Measurements from ENCODE around the gene KIAA0408.
A peak's percentile ranks its signal among the peaks of the same experiment; 100 is the strongest.

Gene KIAA0408

GRCh38 chr6:127460465-127460864 is 1.3 kb upstream of the KIAA0408 start:
- Histone ChIP-seq H3K36me3 (ENCODE audit: control insufficient read depth, insufficient read depth, low read length) (no peaks in the 10 kb centered on the region), H3K9ac (ENCODE audit: low read depth, low read length) (no peak overlapping the region), H3K9me3 (ENCODE audit: control insufficient read depth, insufficient read depth, low read length) (no peaks in the 10 kb centered on the region), H3K4me3 (ENCODE audit: low read depth, low read length) (no peak overlapping the region), H3K4me1 (ENCODE audit: control insufficient read depth, insufficient read depth, low read length) (no peaks in the 10 kb centered on the region), H3K27me3 (ENCODE audit: control insufficient read depth, insufficient read depth, low read length) (no peaks in the 10 kb centered on the region)

GRCh38 chr6:127458817-127459216 is 372 bp downstream of the KIAA0408 start:
- peak overlapping the region; percentile 6 for H3K4me3 ChIP-seq (ENCODE audit: low read depth, low read length)
- H3K27me3 ChIP-seq (ENCODE audit: control insufficient read depth, insufficient read depth, low read length) = no peaks in the 10 kb centered on the region
- H3K36me3 ChIP-seq (ENCODE audit: control insufficient read depth, insufficient read depth, low read length) = no peaks in the 10 kb centered on the region
- no peaks in the 10 kb centered on the region for H3K9me3 ChIP-seq (ENCODE audit: control insufficient read depth, insufficient read depth, low read length)
- no peaks in the 10 kb centered on the region for H3K4me1 ChIP-seq (ENCODE audit: control insufficient read depth, insufficient read depth, low read length)
- H3K9ac ChIP-seq (ENCODE audit: low read depth, low read length) = no peak overlapping the region

GRCh38 chr6:127458222-127458621 is 967 bp downstream of the KIAA0408 start:
- Histone ChIP-seq H3K9me3 (ENCODE audit: control insufficient read depth, insufficient read depth, low read length) (no peaks in the 10 kb centered on the region), H3K27me3 (ENCODE audit: control insufficient read depth, insufficient read depth, low read length) (no peaks in the 10 kb centered on the region), H3K36me3 (ENCODE audit: control insufficient read depth, insufficient read depth, low read length) (no peaks in the 10 kb centered on the region), H3K9ac (ENCODE audit: low read depth, low read length) (no peak overlapping the region), H3K4me3 (ENCODE audit: low read depth, low read length) (no peak overlapping the region), H3K4me1 (ENCODE audit: control insufficient read depth, insufficient read depth, low read length) (no peaks in the 10 kb centered on the region)

- no peaks in the 10 kb centered on the region for H3K36me3 ChIP-seq (ENCODE audit: control insufficient read depth, insufficient read depth, low read length)
- no peaks in the 10 kb centered on the region for H3K4me1 ChIP-seq (ENCODE audit: control insufficient read depth, insufficient read depth, low read length)
- no peak overlapping the region for H3K4me3 ChIP-seq (ENCODE audit: low read depth, low read length)
- H3K9me3 ChIP-seq (ENCODE audit: control insufficient read depth, insufficient read depth, low read length) = no peaks in the 10 kb centered on the region
- no peaks in the 10 kb centered on the region for H3K27me3 ChIP-seq (ENCODE audit: control insufficient read depth, insufficient read depth, low read length)
- H3K9ac ChIP-seq (ENCODE audit: low read depth, low read length) = no peak overlapping the region
These were observed 1.6 kb downstream of the KIAA0408 start for GRCh38 chr6:127457456-127458064.

- no peak overlapping the region for H3K4me3 ChIP-seq (ENCODE audit: low read depth, low read length)
- H3K36me3 ChIP-seq (ENCODE audit: control insufficient read depth, insufficient read depth, low read length) = no peaks in the 10 kb centered on the region
- H3K4me1 ChIP-seq (ENCODE audit: control insufficient read depth, insufficient read depth, low read length) = no peaks in the 10 kb centered on the region
- no peaks in the 10 kb centered on the region for H3K9me3 ChIP-seq (ENCODE audit: control insufficient read depth, insufficient read depth, low read length)
- H3K27me3 ChIP-seq (ENCODE audit: control insufficient read depth, insufficient read depth, low read length) = no peaks in the 10 kb centered on the region
- H3K9ac ChIP-seq (ENCODE audit: low read depth, low read length) = no peak overlapping the region
These were observed 2.7 kb downstream of the KIAA0408 start for GRCh38 chr6:127456465-127456864.

- H3K9ac ChIP-seq (ENCODE audit: low read depth, low read length) = no peak overlapping the region
- no peaks in the 10 kb centered on the region for H3K9me3 ChIP-seq (ENCODE audit: control insufficient read depth, insufficient read depth, low read length)
- no peaks in the 10 kb centered on the region for H3K4me1 ChIP-seq (ENCODE audit: control insufficient read depth, insufficient read depth, low read length)
- no peak overlapping the region for H3K4me3 ChIP-seq (ENCODE audit: low read depth, low read length)
- H3K36me3 ChIP-seq (ENCODE audit: control insufficient read depth, insufficient read depth, low read length) = no peaks in the 10 kb centered on the region
- no peaks in the 10 kb centered on the region for H3K27me3 ChIP-seq (ENCODE audit: control insufficient read depth, insufficient read depth, low read length)
These were observed 5.2 kb downstream of the KIAA0408 start for GRCh38 chr6:127453845-127454619.

GRCh38 chr6:127452803-127453202 is 6.4 kb downstream of the KIAA0408 start:
- H3K4me3 ChIP-seq (ENCODE audit: low read depth, low read length) = no peak overlapping the region
- H3K9me3 ChIP-seq (ENCODE audit: control insufficient read depth, insufficient read depth, low read length) = no peaks in the 10 kb centered on the region
- H3K9ac ChIP-seq (ENCODE audit: low read depth, low read length) = no peak overlapping the region
- no peaks in the 10 kb centered on the region for H3K4me1 ChIP-seq (ENCODE audit: control insufficient read depth, insufficient read depth, low read length)
- no peaks in the 10 kb centered on the region for H3K36me3 ChIP-seq (ENCODE audit: control insufficient read depth, insufficient read depth, low read length)
- H3K27me3 ChIP-seq (ENCODE audit: control insufficient read depth, insufficient read depth, low read length) = no peaks in the 10 kb centered on the region

- Histone ChIP-seq H3K4me1 (ENCODE audit: control insufficient read depth, insufficient read depth, low read length) (no peaks in the 10 kb centered on the region), H3K9ac (ENCODE audit: low read depth, low read length) (no peak overlapping the region), H3K36me3 (ENCODE audit: control insufficient read depth, insufficient read depth, low read length) (no peaks in the 10 kb centered on the region), H3K27me3 (ENCODE audit: control insufficient read depth, insufficient read depth, low read length) (no peaks in the 10 kb centered on the region), H3K4me3 (ENCODE audit: low read depth, low read length) (no peak overlapping the region), H3K9me3 (ENCODE audit: control insufficient read depth, insufficient read depth, low read length) (no peaks in the 10 kb centered on the region)
These were observed 7.8 kb downstream of the KIAA0408 start for GRCh38 chr6:127451388-127451787.

GRCh38 chr6:127447780-127448179 is 11.4 kb downstream of the KIAA0408 start:
- Histone ChIP-seq H3K4me3 (ENCODE audit: low read depth, low read length) (no peak overlapping the region), H3K27me3 (ENCODE audit: control insufficient read depth, insufficient read depth, low read length) (no peaks in the 10 kb centered on the region), H3K9ac (ENCODE audit: low read depth, low read length) (no peak overlapping the region), H3K9me3 (ENCODE audit: control insufficient read depth, insufficient read depth, low read length) (no peaks in the 10 kb centered on the region), H3K36me3 (ENCODE audit: control insufficient read depth, insufficient read depth, low read length) (no peaks in the 10 kb centered on the region), H3K4me1 (ENCODE audit: control insufficient read depth, insufficient read depth, low read length) (no peaks in the 10 kb centered on the region)

- H3K9me3 ChIP-seq (ENCODE audit: control insufficient read depth, insufficient read depth, low read length) = no peaks in the 10 kb centered on the region
- no peaks in the 10 kb centered on the region for H3K36me3 ChIP-seq (ENCODE audit: control insufficient read depth, insufficient read depth, low read length)
These were observed 12.8 kb downstream of the KIAA0408 start for GRCh38 chr6:127446356-127446755.

GRCh38 chr6:127441881-127442280 is 17.3 kb downstream of the KIAA0408 start:
- Histone ChIP-seq H3K4me1 (ENCODE audit: control insufficient read depth, insufficient read depth, low read length) (no peaks in the 10 kb centered on the region), H3K36me3 (ENCODE audit: control insufficient read depth, insufficient read depth, low read length) (no peaks in the 10 kb centered on the region), H3K9ac (ENCODE audit: low read depth, low read length) (no peak overlapping the region), H3K4me3 (ENCODE audit: low read depth, low read length) (no peak overlapping the region), H3K9me3 (ENCODE audit: control insufficient read depth, insufficient read depth, low read length) (no peaks in the 10 kb centered on the region), H3K27me3 (ENCODE audit: control insufficient read depth, insufficient read depth, low read length) (no peaks in the 10 kb centered on the region)

More at GRCh38 chr6:127446356-127446755, 12.8 kb downstream of the KIAA0408 start:
- Histone ChIP-seq H3K4me1 (ENCODE audit: control insufficient read depth, insufficient read depth, low read length) (no peaks in the 10 kb centered on the region), H3K9ac (ENCODE audit: low read depth, low read length) (no peak overlapping the region), H3K27me3 (ENCODE audit: control insufficient read depth, insufficient read depth, low read length) (no peaks in the 10 kb centered on the region), H3K4me3 (ENCODE audit: low read depth, low read length) (no peak overlapping the region)

GRCh38 chr6:127439718-127440117 is 19.5 kb downstream of the KIAA0408 start:
- H3K9me3 ChIP-seq (ENCODE audit: control insufficient read depth, insufficient read depth, low read length) = no peaks in the 10 kb centered on the region
- no peak overlapping the region for H3K9ac ChIP-seq (ENCODE audit: low read depth, low read length)
- H3K4me3 ChIP-seq (ENCODE audit: low read depth, low read length) = no peak overlapping the region
- H3K27me3 ChIP-seq (ENCODE audit: control insufficient read depth, insufficient read depth, low read length) = no peaks in the 10 kb centered on the region
- no peaks in the 10 kb centered on the region for H3K36me3 ChIP-seq (ENCODE audit: control insufficient read depth, insufficient read depth, low read length)
- no peaks in the 10 kb centered on the region for H3K4me1 ChIP-seq (ENCODE audit: control insufficient read depth, insufficient read depth, low read length)
